ENCODE measurements around the gene ZNF709. TPM values are rescaled to one million over a fixed set of nuclear protein-coding genes. Genes with fewer than 3 reads are reported as not detected.

Gene ZNF709
- total RNA-seq = 2.6 and 3.6 TPM in 2 replicates

GRCh38 chr19:12484371-12485051 is at the start of gene ZNF709:
ZNF709 (minus strand) TSS chr19:12484816; CDS start chr19:12484657, 159 bp downstream.

GRCh38 chr19:12440541-12441316 is 43.9 kb downstream of the ZNF709 start, which contains the start of gene ZNF443:
ZNF443 (minus strand) TSS chr19:12441021; CDS start chr19:12440914, 107 bp downstream.

Other genes starting within 250 kb of the ZNF709 start
- 5.0 and 6.9 TPM in 2 replicates for gene ZNF44, start 189.9 kb downstream of the ZNF709 start, total RNA-seq
- gene ZNF563, start 151.2 kb downstream of the ZNF709 start, total RNA-seq = 0.45 and 2.1 TPM in 2 replicates
- gene ZNF442, start 119.1 kb downstream of the ZNF709 start, total RNA-seq = 0.81 and 1.8 TPM in 2 replicates
- 3.7 and 4.4 TPM in 2 replicates for gene ZNF799, start 83.5 kb downstream of the ZNF709 start, total RNA-seq
- 3.7 and 4.5 TPM in 2 replicates for gene ZNF443, start 43.8 kb downstream of the ZNF709 start, total RNA-seq
- gene ZNF564, start 66.7 kb upstream of the ZNF709 start, total RNA-seq = 7.4 and 8.1 TPM in 2 replicates
- 5.5 and 7.1 TPM in 2 replicates for gene ZNF490, start 126.0 kb upstream of the ZNF709 start, total RNA-seq
- 13.1 and 13.3 TPM in 2 replicates for gene ZNF791, start 126.1 kb upstream of the ZNF709 start, total RNA-seq
- 26.6 and 33.1 TPM in 2 replicates for gene MAN2B1, start 181.9 kb upstream of the ZNF709 start, total RNA-seq
- 9.5 and 11.8 TPM in 2 replicates for gene WDR83, start 182.0 kb upstream of the ZNF709 start, total RNA-seq
- 47.1 and 64.1 TPM in 2 replicates for gene DHPS, start 197.1 kb upstream of the ZNF709 start, total RNA-seq
- gene GNG14, start 203.2 kb upstream of the ZNF709 start, total RNA-seq = not detected in 2 replicates
- 5.6 and 9.3 TPM in 2 replicates for gene FBXW9, start 211.8 kb upstream of the ZNF709 start, total RNA-seq
- gene TNPO2, start 239.1 kb upstream of the ZNF709 start, total RNA-seq = 29.8 and 31.5 TPM in 2 replicates
- gene TRIR, start 249.9 kb upstream of the ZNF709 start, total RNA-seq = 149 and 154 TPM in 2 replicates

Data from endothelial cell of coronary artery (primary cell).